GM13977 (cell line): ENCODE measurements around the gene WWC1.

Experiments
- DNase-seq: peaks from one replicate; pipeline ENCODE4 v3.0.0; 2012; ENCODE audit warnings: low spot score
- CTCF ChIP-seq: IDR thresholded peaks from 2 replicates; pipeline ENCODE4 v1.5.1; 2012; ENCODE audit warnings: mild to moderate bottlenecking, control low read depth; ENCODE audit not compliant: insufficient read depth; ENCODE audit errors: extremely low read depth, missing control alignments
- in situ Hi-C: fragments of 300-500 bp; cut with MboI; formaldehyde crosslinking; loops from one replicate; pipeline ENCODE4 v1.12.0; 2022; ENCODE audit warnings: low sequenced_read_pairs, low pct_unique_long_range_greater_than_20kb, mixed read lengths, inconsistent platforms; ENCODE audit not compliant: unreplicated experiment

Gene WWC1

GRCh38 chr5:168270476-168270875 is 21.0 kb upstream of the WWC1 start:
- in situ Hi-C loops, result no loop called here
- no peak for TF ChIP-seq CTCF
- DNase-seq, result no peak

- TF ChIP-seq CTCF, result no peak
- in situ Hi-C loops, result no loop called here
- no peak for DNase-seq
Measured at GRCh38 chr5:168273056-168273980, 18.1 kb upstream of the WWC1 start.

GRCh38 chr5:168274406-168274805 is 17.0 kb upstream of the WWC1 start:
- no peak for DNase-seq
- in situ Hi-C loops, result no loop called here
- no peak for TF ChIP-seq CTCF

GRCh38 chr5:168275940-168276339 is 15.5 kb upstream of the WWC1 start:
- in situ Hi-C loops, result no loop called here
- TF ChIP-seq CTCF, result no peak
- DNase-seq, result no peak

GRCh38 chr5:168282120-168282519 is 9.3 kb upstream of the WWC1 start:
- TF ChIP-seq CTCF, result no peak
- no peak for DNase-seq
- in situ Hi-C loops, result no loop called here

- TF ChIP-seq CTCF, result no peak
- DNase-seq, result no peak
- in situ Hi-C loops, result no loop called here
Measured at GRCh38 chr5:168284809-168285208, 6.6 kb upstream of the WWC1 start.
